HEK293 (cell line): ENCODE data around the gene EHD3.

Experiments
- CTCF ChIP-seq: fragments of 450-650 bp; formaldehyde crosslinking; IDR thresholded peaks from 2 replicates; pipeline ENCODE4 v1.5.1; 2016; ENCODE audit warnings: missing biosample characterization, missing genetic modification characterization
- IKZF3 ChIP-seq: fragments of 450-650 bp; IDR thresholded peaks from 2 replicates; pipeline ENCODE4 v1.5.0; 2018; ENCODE audit warnings: missing biosample characterization, mild to moderate bottlenecking, missing genetic modification characterization, moderate library complexity
- SETDB1 ChIP-seq: IDR thresholded peaks from one replicate; pipeline ENCODE4 v1.6.1; 2017; ENCODE audit warnings: mild to moderate bottlenecking, low read length, moderate library complexity, mixed read lengths; ENCODE audit not compliant: insufficient read length
- ZBTB17 ChIP-seq: fragments of 450-650 bp; formaldehyde crosslinking; IDR thresholded peaks from 2 replicates; pipeline ENCODE4 v1.5.1; 2016; ENCODE audit warnings: missing biosample characterization, missing genetic modification characterization
- ZNF184 ChIP-seq: fragments of 450-650 bp; IDR thresholded peaks from 2 replicates; pipeline ENCODE4 v1.5.1; 2018; ENCODE audit warnings: missing biosample characterization, mild to moderate bottlenecking, missing genetic modification characterization
- ZNF274 ChIP-seq, 2 experiments: fragments of 200-500 bp in 1 of 2; fragments of 450-650 bp in 1 of 2; sonication (Bioruptor generic) in 1 of 2; formaldehyde crosslinking in 1 of 2; IDR thresholded peaks; 2 replicates each; pipeline versions ENCODE4 v1.5.1 to v1.6.1; 2014 to 2016; ENCODE audit warnings: borderline replicate concordance in 1 of 2, inconsistent platforms in 1 of 2, low read length in 1 of 2, missing biosample characterization in 1 of 2, missing genetic modification characterization in 1 of 2
- ZNF473 ChIP-seq: fragments of 450-650 bp; formaldehyde crosslinking; IDR thresholded peaks from 2 replicates; pipeline ENCODE4 v1.5.1; 2017; ENCODE audit warnings: missing biosample characterization, missing genetic modification characterization
- ZNF555 ChIP-seq: fragments of 450-650 bp; formaldehyde crosslinking; conservative IDR thresholded peaks from 2 replicates; pipeline ENCODE4 v1.5.1; 2017; ENCODE audit warnings: missing biosample characterization, mild to moderate bottlenecking, missing genetic modification characterization, inconsistent platforms

- TF ChIP-seq CTCF (no peak), ZNF555 (tag by site-specific recombination) (no peak), ZNF184 (tag by site-specific recombination) (no peak), IKZF3 (tag by site-specific recombination) (no peak), SETDB1 (no peak), ZBTB17 (tag by site-specific recombination) (no peak), ZNF274 (IDR thresholded peaks at IDR 0.05; ENCODE audit: low read length) (no peak), ZNF274 (tag by site-specific recombination; IDR thresholded peaks at IDR 0.05; ENCODE audit: borderline replicate concordance) (no peak), ZNF473 (no peak)
These were observed 34.7 kb upstream of the EHD3 start for GRCh38 chr2:31199206-31199605.
